HG02610 (cell line): ENCODE results near the gene TRIB2.

Source experiments
- ATAC-seq: cut with Tn5 transposase; IDR thresholded peaks from one replicate; pipeline ENCODE4 v1.9.1; 2021; ENCODE audit warnings: mild to moderate bottlenecking, moderate library complexity; ENCODE audit not compliant: unreplicated experiment

The TRIB2 gene

DNA sequence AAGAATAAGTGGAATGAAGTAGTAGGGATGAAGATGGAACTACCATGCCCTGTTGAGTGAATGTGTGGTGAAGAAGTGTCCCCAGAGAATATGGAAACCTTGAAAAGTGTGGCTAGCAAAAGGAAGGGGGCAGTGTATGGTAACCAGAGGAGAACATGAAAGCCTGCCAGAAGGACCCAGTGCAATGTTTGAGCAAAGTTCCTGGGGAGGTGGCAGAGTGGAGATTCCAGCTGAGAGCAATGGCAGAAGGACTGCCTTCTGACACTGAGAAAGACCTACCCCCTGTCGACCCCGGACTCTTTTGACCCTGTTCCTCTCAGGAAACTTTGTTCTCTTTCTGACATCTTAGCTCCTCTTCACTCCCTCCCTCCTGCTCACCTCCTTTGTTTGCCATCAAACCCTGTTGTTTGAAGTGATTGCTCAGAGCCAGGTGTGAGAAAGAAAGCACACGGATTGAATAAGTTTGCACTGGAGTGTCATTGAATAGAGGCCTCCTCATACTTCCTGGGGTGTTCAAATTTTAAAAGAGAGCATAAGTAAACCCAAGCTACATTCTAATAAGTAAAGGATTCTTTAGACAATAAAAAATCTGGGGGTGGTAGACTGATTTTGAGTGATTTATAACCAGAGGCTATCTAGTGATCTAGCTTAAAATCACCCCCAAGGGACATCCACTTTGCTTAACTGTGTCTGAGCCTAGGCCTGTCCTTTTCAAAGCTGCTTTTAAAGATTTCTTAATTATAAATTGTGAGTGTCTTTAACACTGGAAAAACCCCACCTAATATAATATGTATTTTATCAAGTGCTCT lies 57.1 kb downstream of the TRIB2 start:
- no peak for ATAC-seq

DNA sequence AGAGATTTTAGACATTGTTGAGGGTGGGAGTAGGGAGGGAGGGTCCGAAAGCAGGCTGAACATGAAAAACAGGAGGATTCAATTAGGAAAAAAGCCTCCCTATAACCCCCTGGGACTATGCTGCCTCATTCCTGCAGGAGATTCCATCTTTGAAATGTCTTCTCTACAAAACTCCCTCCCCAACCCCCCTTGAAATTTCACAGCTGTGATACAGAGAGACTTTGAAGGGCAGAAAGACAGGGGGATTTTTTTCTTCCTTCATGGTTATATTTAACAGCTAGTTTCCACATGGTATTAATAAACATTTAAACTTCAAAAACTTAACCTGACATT lies 57.6 kb downstream of the TRIB2 start:
- no peak for ATAC-seq

DNA sequence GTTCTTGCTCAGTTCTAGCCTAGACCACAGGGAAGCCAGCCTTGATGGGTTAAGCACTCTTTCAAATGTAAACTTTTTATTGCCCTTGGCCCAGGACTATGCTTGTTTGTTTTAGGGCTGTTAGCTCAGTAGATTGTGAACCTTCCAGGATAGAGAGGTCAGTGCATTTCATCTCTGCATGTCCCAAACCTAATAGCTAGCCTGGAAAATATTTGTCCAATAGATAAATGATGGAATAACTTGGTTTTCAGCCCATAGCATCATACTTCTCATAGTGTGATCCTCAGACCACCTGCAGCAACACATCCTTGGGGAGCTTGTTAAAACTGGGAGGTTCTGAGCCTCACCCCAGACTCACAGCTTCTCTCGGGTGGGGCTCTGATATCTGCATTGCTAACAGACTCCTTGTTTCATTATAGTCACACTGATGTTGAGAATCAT lies 59.8 kb downstream of the TRIB2 start:
- no peak for ATAC-seq

DNA sequence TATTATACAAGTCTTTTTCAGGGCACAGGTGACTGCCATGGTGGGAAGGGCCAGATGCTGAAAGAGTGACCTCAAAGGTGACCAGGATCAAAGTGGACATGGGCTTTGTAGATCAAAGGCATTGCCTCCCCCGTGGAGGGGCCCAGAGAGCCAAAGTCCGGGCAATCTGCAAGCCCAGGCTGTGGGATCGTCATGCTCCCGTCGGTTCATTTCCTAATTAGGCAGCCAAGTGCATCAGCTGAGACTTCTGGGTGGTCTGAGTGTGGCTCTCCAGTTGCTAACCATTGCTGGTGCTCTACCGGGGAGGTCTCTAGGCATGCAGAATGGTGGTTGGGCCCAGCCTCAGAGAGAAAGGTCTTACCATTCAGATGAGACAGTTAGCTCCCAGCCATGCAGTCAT lies 61.6 kb downstream of the TRIB2 start:
- no peak for ATAC-seq

DNA sequence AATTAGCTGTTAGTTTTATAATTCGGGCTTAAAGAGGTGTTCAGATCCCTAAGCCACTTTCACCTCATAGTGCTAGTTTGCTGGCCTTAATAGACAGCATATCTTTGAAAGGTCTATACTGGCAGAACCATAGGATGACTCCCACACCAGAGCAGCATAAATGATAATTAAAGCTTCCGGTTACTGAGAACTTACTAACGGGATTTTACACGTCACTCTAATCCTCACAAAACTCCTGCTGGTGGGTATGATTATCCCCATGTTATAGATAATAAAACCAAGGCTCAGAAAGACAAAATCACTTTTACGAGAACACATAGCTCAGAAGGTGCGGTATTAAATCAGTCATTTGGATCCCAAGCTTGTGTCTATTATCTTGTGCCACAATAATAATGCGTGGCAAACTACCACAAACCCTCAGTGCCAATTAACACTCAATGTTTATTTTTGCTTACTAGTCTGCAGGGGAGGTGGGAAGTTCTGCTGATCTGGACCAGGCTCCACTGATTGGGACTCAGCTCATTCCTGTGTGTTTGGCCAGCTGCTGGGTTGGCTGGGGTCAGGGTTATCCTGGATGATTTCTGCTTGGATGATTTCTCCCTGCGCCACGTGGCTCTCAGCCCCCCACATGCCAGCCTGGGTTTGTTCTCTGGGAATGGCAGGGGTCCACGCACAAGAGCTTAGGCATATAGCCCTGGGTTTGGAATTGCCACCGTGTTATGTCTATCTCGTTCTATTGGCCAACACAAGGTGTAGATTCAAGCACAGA lies 62.3 kb downstream of the TRIB2 start:
- no peak for ATAC-seq

DNA sequence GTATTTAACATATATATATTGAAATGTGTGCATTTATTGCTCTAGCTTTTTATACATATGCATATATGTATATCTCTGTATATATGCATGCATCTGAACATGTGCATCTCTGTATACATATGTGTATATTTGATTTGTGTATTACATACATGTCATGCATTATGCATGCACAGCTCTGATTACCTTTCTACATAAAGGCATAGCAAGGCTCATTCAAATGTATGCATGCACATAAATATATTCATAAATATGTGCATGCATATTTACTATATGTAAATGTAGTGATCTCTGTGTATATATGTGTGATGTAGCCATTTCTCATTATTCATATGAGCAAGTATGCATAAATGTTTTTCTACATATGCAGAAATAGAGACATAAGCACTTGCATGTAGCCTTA lies 64.6 kb downstream of the TRIB2 start:
- ATAC-seq: no peak

DNA sequence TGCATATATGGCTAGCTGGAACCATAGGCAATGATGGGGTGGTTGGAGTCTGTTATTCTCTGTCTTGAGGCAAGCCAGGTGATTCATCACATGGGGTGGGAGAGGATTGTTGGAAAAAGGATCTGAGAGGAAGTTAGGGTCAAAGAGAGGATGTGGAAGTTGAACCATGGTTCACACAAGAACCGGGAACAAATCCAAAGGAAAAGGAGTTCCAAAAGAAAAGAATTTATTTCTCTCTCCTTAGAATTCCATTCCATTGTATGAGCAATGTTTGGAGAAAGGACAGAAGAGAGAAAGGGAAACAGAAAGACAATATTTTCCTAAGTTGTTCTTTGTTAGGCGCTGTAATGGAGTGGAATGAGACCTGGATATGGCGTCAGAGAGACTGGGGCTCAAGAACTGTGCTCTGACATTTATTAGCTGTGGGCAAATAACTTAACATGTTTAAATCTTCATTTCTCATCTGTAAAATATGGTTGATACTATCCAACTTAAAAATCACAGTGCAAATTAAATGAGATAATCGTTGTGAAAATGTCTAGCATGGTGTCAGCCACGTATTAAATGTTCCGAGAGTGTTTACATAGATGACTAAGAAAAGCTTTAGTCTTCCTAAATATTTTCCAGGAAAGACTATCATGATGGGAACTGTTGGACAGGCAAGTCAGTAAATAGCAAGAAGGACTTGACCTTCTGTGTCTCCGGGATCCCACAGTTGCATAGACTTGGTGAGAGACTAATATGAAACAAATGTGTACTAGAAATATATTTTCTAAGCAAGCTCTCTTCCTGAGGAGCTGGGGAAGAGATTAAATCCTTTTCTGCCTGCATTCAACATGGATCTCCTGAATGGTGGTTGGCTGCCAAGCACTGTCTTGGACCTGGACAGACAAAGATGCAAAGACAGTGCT lies 71.4 kb downstream of the TRIB2 start:
- ATAC-seq: no peak

DNA sequence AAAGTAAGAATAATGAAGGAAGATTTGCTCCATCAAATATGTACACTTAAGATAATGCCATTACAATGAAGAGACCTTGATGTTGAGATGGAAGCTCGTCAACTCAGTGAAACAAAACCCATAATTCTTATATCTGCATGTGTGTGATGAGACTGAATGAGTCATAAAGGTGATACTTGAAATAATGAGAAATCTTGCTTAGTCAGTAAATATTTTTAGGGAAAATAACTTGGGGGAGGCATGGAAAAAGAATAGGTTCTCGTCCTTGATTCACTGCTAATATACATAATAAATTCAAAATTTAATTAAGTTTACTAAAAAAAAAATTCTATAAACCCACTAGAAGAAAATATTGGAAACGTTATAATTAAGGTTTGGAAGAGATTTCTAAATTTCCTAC lies 75.2 kb downstream of the TRIB2 start:
- ATAC-seq: no peak
